ENCODE results near the gene NHLRC4. TPM values are rescaled to one million over a fixed set of nuclear protein-coding genes. Genes with fewer than 3 reads are reported as not detected.

The NHLRC4 gene, protein sequence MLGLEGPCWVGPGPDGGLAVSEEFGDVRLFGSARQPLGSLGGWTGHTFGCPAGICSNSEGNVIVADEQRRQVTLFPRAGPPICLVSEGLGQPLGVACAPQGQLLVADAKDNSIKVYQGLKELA
- 0.38 TPM for total RNA-seq
- long read RNA-seq, result 0 reads

DNA sequence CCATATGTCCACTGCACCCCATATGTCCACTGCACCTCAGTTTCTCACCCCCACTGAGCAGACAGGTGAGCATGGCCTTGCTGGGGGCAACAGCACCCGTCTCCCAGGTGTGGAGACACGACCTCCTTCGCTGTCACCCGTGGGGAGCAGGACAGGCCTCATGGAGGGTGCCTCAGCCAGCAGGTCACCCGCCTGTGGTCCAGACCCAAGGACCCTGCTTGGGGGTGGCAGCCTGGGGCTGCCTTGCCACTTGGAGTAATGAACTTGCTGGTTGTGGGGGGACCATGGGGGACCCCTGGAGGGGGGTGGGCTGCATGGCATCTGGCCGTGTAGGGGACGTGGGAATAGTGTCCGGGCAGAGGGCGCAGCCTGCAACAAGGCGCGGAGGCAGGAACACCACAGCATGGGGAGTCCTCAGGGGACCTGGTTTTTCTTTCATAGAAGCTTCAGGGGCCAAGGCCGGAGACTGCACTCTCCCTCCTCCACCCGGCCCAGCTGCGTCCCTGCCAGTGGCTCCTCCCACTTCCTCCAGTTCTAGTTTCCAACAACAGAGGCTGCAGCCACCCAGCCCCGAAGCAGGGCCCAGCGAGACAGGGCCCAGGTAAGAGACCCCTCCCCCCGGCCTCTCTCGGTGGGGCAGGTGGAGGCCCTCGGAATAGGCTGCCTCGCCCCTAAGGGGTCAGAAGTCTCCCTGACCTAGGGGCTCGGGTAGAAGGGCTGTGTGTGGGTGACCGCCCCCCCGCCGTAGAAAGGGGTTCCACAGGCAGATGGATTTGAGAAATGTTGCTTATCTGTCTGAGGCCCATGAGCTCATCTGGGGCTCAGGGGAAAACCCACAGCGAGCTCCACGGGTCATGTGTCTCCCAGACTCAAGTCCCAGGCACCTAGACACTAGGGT, at the start of gene NHLRC4:
Gene NHLRC4, plus strand, starts transcription at position 531 of the 898 bp plus-strand sequence. CDS start 1,043 bp downstream, outside the sequence.
- intact Hi-C loops (cut with DNase I), result no loop called here
- DNase-seq (peak; percentile 87), ATAC-seq (ENCODE audit: poor library complexity) (peak; percentile 68)

- no peak for ATAC-seq (ENCODE audit: poor library complexity)
- intact Hi-C loops (cut with DNase I), result no loop called here
- no peak for DNase-seq
These were observed 47.9 kb upstream of the NHLRC4 start for GRCh38 chr16:518858-519257.

DNA sequence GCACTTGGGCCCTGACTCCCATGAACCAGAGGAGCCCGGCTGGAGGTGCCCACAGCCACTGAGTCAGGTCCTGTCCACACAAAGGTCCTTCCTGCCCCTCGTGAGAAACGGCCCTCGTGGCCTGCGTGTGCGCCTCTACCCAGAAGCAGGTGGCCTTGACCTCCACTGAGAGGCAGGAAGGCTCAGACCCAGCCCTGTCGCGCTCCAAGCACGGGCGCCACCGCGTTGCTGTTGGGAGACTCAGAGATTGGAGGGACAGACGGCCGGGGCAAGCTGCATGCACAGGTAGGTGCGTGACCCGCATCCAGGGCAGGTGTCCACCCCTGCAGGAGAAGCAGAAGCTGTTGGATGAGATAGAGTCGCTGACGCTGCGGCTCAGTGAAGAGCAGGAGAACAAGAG, 47.4 kb upstream of the NHLRC4 start:
- intact Hi-C loops (cut with DNase I), result no loop called here
- ATAC-seq (ENCODE audit: poor library complexity) (no peak), DNase-seq (no peak)

DNA sequence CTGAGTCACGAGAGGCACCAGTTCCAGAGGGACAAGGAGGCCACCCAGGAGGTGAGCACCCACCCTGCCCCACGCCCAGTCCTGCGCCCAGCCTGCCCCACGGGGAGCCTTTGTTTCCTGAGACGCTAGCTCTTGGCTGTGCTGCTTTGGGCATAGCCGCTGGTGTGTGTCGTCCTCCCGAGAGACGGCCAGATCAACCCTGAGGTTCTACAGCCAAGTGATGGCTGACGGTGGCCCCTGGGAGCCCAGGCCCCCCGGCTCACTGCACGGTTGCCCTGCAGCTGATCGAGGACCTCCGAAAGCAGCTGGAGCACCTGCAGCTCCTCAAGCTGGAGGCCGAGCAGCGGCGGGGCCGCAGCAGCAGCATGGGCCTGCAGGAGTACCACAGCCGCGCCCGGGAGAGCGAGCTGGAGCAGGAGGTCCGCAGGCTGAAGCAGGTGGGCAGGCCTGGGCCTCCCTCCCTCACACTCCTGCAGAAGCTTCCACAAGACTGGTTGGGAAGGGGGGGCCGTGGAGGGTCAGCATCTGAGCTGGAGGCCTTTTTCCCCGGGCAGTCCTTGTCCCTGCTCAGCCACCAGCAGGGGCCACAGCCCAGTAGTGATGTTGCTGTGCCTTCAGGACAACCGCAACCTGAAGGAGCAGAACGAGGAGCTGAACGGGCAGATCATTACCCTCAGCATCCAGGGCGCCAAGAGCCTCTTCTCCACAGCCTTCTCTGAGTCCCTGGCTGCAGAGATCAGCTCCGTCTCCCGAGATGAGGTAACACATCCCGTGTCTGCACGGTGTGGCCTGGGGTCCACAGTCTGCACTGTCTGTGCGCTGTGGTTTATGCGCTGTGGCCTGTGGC, 46.7 kb upstream of the NHLRC4 start:
- ATAC-seq (ENCODE audit: poor library complexity), result no peak
- intact Hi-C loops (cut with DNase I), result loop anchor here (10.0 kb wide), 1 partner anchor 95 kb away; the partner anchor contains the start of gene RAB11FIP3
- no peak for DNase-seq

GRCh38 chr16:520847-521246, 46.0 kb upstream of the NHLRC4 start:
- DNase-seq (no peak), ATAC-seq (ENCODE audit: poor library complexity) (no peak)
- intact Hi-C loops (cut with DNase I), result loop anchor here (10.0 kb wide), 1 partner anchor 96 kb away; the partner anchor contains the start of gene RAB11FIP3

- no peak for DNase-seq
- intact Hi-C loops (cut with DNase I), result loop anchor here (10.0 kb wide), 1 partner anchor 97 kb away; the partner anchor contains the start of gene RAB11FIP3
- no peak for ATAC-seq (ENCODE audit: poor library complexity)
These were observed 45.2 kb upstream of the NHLRC4 start for GRCh38 chr16:521381-522210.

DNA sequence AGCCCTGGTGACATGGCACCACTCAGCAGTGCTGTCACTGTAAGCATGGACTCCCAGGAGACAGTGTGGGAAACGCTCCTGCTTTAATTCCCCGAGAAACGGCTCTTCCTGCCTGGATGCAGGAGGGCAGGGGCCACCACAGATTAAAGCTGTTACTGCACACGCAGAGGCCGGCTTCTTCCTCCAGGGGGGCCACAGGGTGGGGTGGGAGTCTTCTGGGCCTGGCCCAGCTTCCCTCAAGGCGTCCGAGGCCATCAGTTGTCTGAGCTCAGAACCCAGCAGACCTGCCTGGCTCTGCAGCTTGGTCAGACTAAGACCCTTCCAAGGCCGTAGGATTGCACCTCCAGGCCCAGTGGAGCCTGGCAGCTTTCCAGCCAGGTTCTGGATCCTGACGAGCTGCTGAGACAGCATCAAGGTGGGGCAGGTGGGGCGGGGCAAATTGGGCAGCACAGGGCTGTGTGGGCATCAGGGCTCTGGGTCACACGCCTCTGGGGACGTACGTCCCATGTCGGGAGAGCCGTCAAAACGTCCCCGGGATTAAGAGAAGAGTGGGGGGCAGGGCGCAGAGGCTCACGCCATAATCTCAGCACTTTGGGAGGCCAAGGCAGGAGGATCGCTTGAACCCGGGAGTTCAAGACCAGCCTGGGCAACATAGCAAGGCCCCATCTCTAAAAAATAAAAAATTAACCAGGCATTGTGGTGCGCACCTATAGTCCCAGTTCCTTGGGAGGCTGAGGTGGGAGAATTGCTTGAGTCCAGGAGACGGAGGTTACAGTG, 44.3 kb upstream of the NHLRC4 start:
- ATAC-seq (ENCODE audit: poor library complexity), result no peak

GRCh38 chr16:523097-523741, 43.6 kb upstream of the NHLRC4 start:
- DNase-seq, result no peak
- ATAC-seq (ENCODE audit: poor library complexity), result no peak
- intact Hi-C loops (cut with DNase I), result loop anchor here (10.0 kb wide), 1 partner anchor 98 kb away; the partner anchor contains the start of gene RAB11FIP3

More for the DNA sequence above, 44.3 kb upstream of the NHLRC4 start:
- intact Hi-C loops (cut with DNase I), result loop anchor here (10.0 kb wide), 1 partner anchor 98 kb away; the partner anchor contains the start of gene RAB11FIP3
- no peak for DNase-seq

DNA sequence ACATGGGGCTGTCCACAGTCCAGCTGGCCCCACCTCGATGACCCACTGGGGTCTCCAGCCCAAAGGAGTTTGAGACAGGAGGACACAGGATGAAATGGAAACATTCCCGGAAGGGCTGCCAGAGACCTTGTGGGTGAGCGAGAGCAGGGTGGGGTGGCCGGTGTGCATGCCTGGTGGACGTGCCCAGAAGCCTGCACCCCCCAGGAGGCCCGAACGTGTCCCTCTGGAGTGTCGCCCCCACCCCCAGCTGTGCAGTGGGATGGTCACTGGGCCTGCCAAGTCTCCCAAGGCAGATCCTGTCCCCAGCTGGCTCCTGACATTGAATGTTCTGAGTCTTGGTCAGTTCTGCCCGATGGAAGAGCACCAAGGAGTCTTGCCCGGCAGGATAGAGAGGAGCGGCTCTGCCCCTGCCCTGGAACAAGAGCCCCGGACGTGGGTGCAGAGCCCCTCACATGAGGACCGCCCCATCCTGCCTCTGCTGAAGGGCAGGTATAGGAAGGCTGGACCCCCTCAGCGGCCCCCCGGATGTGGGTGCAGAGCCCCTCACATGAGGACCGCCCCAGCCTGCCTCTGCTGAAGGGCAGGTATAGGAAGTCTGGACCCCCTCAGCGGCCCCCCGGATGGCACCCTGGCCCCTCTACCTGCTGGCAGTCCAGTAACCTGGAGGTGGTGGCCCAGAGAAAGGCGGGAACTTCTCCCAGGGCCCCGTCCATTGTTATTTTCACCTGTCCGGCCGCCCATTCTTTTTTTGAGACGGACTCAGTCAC, 42.3 kb upstream of the NHLRC4 start:
- ATAC-seq (ENCODE audit: poor library complexity), result no peak
- intact Hi-C loops (cut with DNase I), result loop anchor here (10.0 kb wide), 1 partner anchor 100 kb away; the partner anchor contains the start of gene RAB11FIP3
- DNase-seq, result no peak

- intact Hi-C loops (cut with DNase I), result loop anchor here (10.0 kb wide), 1 partner anchor 100 kb away; the partner anchor contains the start of gene RAB11FIP3
- DNase-seq (no peak), ATAC-seq (ENCODE audit: poor library complexity) (no peak)
These were observed 41.7 kb upstream of the NHLRC4 start for GRCh38 chr16:525123-525519.

- ATAC-seq (ENCODE audit: poor library complexity), result no peak
- intact Hi-C loops (cut with DNase I), result loop anchor here (10.0 kb wide), 1 partner anchor 101 kb away; the partner anchor contains the start of gene RAB11FIP3
- no peak for DNase-seq
These were observed 41.2 kb upstream of the NHLRC4 start for GRCh38 chr16:525520-526180.

GRCh38 chr16:526181-527014, 40.4 kb upstream of the NHLRC4 start:
- intact Hi-C loops (cut with DNase I), result loop anchor here (10.0 kb wide), 1 partner anchor 102 kb away; the partner anchor contains the start of gene RAB11FIP3
- ATAC-seq (ENCODE audit: poor library complexity) (peak; percentile 45), DNase-seq (peak; percentile 76)

- intact Hi-C loops (cut with DNase I), result loop anchor here (10.0 kb wide), 1 partner anchor 102 kb away; the partner anchor contains the start of gene RAB11FIP3
- peak; percentile 93 for ATAC-seq (ENCODE audit: poor library complexity)
- peak; percentile 92 for DNase-seq
These were observed 39.5 kb upstream of the NHLRC4 start, which contains the start of gene CAPN15 for GRCh38 chr16:527015-527903. Gene CAPN15, plus strand, starts transcription at chr16:527712. Its CDS starts 19,127 bp downstream, at chr16:546839.
